Measurements from ENCODE around the gene TMC3.
"Not testable (repeated sequence)": the region's sequence is repeated elsewhere in the genome, so short reads cannot be mapped to it uniquely, and the experiment has no call there.

TMC3 gene

DNA sequence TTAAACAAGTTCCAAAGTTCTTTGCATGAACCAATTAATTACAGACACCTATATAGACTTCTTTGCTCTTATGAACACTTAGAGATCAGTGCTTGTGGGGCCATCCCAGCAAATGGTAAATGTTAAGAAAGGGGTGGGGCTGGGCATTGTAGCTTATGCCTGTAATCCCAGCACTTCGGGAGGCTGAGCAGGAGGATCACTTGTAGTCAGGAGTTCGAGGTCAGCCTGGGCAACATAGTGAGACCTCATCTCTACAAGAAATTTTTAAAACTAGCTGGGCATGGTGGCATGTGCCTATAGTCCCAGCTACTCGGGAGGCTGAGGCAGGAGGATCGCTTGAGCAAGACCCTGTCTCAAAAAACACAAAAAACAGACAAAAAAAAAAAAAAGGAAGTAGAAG, 30.6 kb downstream of the TMC3 start:
- DNase-seq, result no peak

- DNase-seq, result no peak
These were observed 32.7 kb downstream of the TMC3 start for GRCh38 chr15:81341351-81341750.

DNA sequence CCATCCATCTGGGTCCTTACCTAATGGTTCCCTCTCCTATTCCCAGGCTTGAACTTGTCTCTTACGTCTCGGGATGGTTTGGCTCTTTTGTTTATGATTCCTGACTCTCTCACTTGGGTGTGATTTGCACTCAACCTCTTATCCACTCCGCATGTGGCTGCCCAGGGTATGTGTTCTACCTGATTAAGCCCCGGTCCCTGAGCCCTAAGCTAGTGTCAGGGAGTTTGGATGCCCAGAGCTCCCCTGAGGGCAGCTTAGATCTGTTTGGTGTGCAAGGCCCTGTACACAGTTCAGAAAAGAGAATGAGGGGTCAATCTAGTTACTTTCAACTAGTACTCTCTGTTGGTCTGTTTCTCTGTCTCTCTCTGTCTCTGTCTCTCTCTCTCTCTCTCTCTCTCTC, 34.2 kb downstream of the TMC3 start:
- DNase-seq, result no peak

- DNase-seq, result no peak
These were observed 34.7 kb downstream of the TMC3 start for GRCh38 chr15:81339321-81339720.

DNA sequence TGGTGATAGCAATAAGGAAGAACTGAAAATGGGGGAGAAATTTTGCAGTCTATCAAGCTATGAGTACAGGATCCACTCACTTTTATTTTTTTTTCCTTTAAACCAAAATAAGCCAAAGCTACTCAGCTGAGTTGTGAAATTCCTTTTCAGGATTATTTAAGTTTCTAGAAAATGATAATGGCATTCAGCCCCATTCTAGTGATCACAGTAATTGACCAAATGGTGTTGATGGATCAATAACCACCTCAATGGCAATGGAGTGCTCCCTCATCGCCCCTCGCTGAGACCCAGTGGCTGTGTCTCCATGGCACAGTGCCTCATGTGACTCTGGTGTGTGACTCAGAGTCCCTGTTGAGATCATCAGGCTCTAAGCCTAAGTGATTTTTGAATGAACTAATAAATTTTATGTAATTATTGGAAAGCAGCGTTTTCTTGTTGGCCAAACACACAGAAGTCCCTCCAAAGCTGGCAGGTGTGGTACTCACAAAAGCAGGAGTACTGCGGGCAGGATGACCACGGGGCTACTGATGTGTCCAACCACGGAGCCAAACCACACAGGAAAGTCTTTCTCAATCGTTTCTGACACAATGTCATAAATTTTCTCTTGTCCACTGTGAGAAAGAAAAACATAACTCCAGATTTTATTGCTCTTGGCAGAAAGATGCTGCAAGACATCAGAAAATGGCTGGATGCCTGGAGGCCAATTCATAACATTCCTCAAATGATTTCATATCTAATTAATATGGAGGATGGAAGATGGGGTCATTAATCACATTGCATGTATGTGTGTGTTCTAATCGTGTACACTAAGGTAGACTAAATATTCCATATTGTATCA, 35.6 kb downstream of the TMC3 start:
- DNase-seq, result no peak

GRCh38 chr15:81337713-81338157, 36.3 kb downstream of the TMC3 start:
- DNase-seq, result no peak

DNA sequence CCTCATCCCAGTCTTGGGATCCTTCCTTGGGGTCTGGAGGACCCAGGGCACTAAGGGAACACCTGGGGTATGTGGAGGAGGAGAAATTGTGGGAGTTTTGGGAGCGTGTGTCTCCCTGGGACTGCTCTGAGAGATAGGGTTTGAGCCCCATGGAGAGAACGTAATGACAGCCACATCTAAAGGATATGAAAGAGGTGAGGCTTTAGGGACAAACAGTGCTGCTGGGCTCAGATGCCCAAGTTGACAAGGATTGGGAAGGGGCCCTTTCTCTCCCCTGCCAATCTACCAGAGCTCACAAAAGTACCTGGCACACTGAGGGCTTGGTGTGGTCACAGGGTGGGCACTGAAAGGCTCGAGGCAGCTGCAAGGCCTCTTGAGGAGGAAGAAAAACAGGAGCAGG, 36.8 kb downstream of the TMC3 start:
- no peak for DNase-seq

- DNase-seq, result peak; percentile 33
These were observed 37.4 kb downstream of the TMC3 start for GRCh38 chr15:81336568-81336967.

DNA sequence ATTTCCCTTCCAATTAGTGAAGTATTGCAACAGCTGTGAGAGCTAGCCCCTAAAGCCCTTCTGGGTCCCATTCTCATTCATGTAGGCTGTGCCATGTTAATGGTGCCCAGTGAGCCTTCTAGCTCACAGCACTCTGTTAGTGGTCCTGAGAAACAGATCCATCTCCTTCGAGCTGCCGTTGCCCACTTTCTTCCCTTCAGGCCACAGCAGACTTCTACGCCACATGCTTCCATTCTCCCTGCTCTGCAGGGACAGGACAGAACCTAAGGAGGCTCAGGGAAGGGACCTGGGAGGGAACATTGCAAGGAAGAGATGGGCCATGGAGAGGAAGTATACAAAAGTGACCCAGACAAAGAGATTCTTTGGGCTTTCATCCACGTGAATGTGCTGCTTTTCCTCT, 38.4 kb downstream of the TMC3 start:
- no peak for DNase-seq

- no peak for DNase-seq
These were observed 39.1 kb downstream of the TMC3 start for GRCh38 chr15:81334768-81335435.

DNA sequence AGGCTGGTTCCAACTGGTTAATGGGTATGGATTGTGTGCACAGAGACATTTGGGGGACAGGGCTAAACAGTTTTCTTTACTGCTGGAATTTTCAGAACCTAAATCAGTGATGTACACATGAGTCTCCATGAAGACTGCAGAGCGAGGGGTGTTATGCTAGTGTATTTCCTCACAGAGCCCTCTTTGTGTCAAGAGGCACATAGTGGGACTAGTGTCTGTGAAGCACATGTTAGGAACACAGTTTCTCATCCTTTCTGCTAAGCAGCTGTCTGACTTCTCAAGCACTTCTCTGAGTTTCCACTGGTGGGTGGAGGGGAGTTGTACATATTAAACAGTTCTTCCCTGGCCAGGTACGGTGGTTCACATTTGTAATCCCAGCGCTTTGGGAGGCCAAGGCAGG, 40.6 kb downstream of the TMC3 start:
- no peak for DNase-seq

DNA sequence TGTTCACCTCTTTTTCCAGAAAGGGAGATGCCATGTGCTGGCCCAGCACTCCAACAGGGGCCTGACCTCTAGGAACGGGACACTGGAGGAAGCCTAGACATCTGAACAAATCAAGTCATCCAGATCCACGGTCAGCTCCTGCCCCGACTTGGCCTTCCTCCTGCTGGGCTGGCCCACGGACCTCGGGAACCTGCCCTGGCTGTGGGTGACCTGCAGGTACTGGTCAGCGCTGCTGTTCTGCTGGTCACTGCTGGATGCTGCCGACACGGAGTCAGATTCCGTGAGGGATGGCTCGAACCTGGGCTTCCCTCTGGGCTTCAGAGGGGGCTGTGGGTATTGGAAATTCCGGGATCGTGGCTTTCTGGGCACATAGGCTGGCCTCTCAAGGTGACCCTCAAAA, 41.7 kb downstream of the TMC3 start:
- DNase-seq, result no peak

DNA sequence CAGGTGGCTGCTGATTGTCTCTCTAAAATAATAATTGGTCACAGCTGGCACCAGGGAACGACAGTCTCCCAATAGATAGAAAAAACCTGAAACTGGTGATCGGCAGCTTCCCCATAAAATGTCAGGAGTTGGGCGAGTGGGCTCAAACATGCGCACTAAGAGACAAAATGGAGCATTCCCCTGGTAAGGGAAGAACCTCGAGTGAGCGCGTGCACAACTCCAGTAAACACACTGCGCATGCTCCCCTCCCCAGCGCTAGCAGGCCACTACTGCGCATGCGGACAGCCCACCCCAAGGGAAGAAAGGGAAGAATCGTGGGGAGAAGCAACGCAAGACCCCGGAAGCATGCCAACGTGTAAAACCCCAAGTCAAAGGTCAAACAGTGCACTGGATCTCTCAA, 42.4 kb downstream of the TMC3 start:
- no peak for DNase-seq

DNA sequence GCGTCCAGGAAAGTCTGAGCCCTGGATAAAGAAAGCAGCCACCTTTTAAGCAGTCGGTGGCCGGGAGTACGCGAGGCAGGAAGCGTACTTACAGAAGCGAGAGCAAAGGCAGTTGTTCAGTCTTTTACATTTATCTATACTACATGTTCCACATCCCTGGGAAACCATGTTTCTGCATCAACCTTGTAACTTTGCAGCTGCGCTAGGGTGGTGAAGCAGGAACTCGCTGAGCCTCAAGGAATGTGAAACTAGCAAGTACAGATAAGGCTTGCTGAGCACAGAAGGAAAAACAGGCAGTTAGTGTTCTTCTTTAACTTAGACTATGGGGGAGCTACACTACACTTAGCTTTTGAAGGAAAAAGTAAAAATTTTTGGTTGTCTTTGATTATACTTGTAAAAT, 42.9 kb downstream of the TMC3 start:
- DNase-seq, result not testable (repeated sequence)

DNA sequence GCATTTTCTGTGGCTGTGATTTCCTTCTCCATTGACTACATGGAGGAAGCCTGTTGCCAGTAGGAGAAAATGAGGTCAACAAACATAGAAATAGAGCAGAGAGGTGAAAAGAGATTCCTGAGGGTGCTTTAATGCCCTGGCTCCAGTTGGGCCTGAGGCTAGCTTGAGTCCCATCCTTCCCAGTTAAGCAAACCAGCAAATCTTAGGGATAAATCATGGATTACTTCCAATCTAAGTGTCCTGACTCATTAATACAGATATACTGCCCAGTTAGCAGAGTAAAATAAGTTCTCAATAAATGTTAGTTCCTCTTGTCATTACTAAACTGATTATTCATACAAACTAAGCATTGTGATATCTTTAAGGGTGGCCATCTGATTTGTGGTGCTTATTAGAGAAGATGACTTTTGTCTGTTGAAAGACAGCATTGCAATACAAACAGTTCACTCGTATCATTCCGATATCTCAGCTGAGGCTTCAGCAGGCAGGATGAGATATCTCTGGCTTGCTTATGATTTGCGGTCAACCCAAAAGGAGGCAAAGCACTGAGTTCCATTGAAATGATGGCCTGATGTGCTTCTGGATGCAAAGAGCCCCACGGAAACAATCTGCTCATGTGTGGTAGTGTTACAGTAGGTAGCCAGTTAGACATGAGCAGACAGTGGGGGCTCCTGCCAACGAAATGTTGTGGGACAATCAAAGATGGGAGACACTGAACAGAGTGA, 43.5 kb downstream of the TMC3 start:
- no peak for DNase-seq

DNA sequence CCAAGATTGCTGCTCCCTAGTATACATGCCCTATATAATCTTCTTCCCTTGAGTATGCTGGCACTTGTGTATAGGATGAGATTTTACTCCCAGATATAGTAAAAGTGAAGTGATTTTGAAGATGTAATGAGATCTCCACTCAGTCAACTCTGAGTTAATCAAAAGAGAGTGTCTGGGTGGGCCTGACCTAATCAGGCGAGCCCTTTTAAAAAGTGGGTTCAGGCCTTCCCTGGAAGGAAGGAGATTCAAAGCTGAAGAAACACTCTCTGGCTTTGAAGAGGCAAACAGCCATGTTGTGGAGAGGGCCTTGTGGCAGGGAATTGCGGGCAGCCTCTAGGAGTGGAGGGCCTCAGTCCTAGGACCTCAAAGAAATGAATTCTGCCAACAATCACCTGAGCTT, 44.6 kb downstream of the TMC3 start:
- no peak for DNase-seq

GRCh38 chr15:81327516-81327915, 46.5 kb downstream of the TMC3 start:
- no peak for DNase-seq

DNA sequence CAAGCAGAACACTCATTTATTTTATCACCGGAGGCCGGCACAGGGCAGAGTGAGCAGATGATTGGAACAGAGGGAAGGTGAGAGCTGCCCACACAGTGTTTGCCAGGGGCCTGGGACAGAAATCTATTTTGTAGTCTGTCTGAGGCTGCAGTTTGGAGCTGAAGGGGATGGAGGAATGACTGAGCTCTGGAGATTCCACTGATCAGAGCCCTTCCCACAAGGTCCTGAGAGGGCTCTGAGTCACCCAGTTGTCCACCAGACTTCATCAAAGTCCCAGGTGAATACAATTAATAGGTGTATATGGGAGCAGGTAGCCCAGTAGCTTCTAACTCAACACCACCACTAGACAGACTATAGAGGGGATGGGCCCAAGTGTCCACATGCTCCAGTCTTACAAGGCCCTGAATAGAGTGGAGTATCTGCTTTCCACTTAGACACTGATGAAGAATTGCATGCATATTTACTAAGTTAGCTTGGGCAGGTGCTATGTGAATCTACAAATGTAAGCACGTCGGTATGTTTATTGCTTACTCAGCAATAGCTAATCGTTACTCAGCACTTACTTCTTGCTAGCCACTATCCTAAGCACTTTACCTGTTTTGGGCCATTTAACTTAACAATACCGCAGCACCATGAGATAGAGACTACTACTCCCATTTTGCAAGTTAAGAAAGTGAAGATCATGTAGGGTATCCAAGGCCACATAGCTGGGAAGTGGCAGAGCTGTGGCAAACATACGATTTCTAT, 47.4 kb downstream of the TMC3 start:
- DNase-seq, result no peak

GRCh38 chr15:81323944-81324881, 49.8 kb downstream of the TMC3 start, which contains the start of gene STARD5:
Gene STARD5 (minus strand): TSS chr15:81324141. CDS start chr15:81324099, 42 bp downstream.
- peak; percentile 96 for DNase-seq

DNA sequence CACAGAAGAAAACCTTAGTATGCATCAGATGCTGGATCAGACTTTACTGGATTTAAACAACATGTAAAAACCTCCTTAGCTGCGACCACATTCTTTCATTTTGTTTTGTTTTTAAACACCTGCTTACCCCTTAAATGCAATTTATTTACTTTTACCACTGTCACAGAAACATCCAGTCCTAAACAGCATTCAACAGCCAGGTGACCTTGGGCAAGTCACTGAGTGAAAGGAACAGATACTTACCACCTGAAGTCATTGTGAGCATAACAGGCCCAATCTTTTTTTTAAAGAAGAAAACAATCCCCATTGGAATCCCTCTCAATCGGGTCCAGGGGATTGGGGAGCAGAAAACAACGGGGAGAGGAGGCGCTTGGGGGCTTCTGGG, 50.5 kb downstream of the TMC3 start:
- peak; percentile 21 for DNase-seq

DNA sequence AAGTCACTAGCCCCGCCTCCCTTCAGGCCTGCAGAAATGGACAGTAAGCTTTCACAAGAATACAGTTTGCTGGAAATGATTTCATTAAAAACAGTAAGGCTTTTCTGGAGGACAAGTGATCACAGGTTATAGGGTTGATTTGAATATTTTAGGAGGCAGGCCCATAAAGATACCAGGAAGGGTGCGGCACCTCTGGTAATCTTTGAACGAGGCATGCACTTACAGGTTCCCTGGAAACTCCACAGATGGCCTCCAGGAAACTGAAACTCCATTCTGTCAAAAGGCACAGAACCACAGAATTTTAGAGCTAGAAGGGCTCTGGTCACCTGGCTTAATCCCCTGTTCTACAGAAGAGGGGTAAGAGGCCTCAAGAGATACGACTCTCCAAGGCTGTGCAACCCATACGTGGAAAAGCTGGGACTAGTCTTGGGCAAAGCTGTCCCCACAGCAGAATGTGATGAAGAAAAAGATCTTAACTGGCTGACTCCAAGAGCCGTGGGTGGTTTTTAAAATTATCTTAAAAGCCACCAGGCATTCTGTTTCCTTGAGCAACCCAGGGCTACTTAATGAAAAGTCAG, 51.2 kb downstream of the TMC3 start:
- DNase-seq, result peak; percentile 83

Data from hematopoietic multipotent progenitor cell treated with erythropoietin and hydrocortisone succinate and interleukin-3 and kit ligand, for 8 days (in vitro differentiated cells).